Measurements from ENCODE around the gene KLK2. TPM values are rescaled to one million over a fixed set of nuclear protein-coding genes. Genes with fewer than 3 reads are reported as not detected.

KLK2 gene
- polyA plus RNA-seq, 1 donor (not counting 4 experiments of a cell fraction or from before 2014, with no cell fraction given), result 0.07 TPM

DNA sequence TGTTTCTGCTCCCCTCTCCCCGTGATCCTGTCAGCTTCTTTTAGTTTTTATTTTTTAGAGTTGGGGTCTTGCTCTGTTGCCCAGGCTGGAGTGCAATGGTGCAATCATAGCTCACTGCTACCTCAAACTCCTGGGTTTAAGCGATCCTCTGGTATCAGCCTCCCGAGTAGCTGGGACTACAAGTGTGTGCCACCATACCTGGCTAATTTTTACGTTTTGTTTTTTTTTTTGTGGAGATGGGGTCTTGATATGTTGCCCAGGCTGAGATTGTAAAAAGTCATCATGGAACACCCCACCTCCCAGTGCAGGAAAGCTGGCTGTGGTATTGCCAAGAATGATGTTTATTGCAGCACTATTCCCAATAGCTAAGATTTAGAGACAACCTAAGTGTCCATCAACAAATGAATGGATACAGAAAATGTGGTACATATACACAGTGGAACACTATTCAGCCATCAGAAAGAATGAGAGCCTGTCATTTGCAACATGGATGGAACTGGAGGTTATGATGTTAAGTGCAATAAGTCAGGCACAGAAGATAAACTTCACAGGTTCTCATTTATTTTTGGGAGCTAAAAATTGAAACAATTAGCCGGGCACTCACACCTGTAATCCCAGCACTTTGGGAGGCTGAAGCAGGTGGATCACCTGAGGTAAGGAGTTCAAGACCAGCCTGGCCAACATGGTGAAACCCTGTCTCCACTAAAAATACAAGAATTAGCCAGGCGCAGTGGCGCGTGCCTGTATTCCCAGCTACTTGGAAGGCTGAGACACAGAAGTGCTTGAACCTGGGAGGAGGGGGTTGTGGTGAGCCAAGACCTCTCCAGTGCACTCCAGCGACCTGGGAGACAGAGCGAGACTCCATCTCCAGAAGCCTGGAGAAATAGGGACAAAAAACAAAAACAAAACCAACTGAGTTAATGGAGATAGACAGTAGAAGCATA is 33.3 kb upstream of the KLK2 start:
- peaks cover 17% of the 10 kb centered on the region for H3K27me3 ChIP-seq (ENCODE audit: control insufficient read depth, extremely low read depth, insufficient read depth, low read length)
- TF ChIP-seq, protein P1, sequence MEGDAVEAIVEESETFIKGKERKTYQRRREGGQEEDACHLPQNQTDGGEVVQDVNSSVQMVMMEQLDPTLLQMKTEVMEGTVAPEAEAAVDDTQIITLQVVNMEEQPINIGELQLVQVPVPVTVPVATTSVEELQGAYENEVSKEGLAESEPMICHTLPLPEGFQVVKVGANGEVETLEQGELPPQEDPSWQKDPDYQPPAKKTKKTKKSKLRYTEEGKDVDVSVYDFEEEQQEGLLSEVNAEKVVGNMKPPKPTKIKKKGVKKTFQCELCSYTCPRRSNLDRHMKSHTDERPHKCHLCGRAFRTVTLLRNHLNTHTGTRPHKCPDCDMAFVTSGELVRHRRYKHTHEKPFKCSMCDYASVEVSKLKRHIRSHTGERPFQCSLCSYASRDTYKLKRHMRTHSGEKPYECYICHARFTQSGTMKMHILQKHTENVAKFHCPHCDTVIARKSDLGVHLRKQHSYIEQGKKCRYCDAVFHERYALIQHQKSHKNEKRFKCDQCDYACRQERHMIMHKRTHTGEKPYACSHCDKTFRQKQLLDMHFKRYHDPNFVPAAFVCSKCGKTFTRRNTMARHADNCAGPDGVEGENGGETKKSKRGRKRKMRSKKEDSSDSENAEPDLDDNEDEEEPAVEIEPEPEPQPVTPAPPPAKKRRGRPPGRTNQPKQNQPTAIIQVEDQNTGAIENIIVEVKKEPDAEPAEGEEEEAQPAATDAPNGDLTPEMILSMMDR (optimal IDR thresholded peaks at IDR 0.05 in 1 of 3, IDR thresholded peaks at IDR 0.05 in 1 of 3, conservative IDR thresholded peaks at IDR 0.05 in 1 of 3; ENCODE audit: extremely low read depth in 1 of 3, insufficient read depth in 2 of 3, low read length in 3 of 3), result no peak
- no peak for TF ChIP-seq EZH2 (IDR thresholded peaks at IDR 0.05; ENCODE audit: low read length)
- FAIRE-seq, result no peak

DNA sequence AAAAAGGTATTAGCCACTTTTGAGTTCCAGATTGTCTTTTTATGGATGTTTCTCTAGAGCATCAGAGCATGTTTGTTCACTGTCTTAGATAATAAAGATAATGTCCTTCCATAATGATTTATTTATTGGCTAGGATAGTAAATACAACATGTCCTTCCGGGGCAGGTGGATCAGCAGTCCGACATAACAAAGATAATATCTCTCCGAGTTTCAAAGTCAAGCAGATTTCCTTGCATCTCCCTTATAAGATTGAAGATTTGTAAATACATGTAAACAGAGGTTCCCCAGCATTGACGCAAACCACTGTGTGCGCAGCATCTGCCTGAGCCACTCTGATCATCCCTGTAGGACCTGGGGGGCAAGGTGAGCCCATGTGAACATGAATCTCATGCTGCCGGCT is 31.1 kb upstream of the KLK2 start:
- FAIRE-seq, result no peak
- no peaks in the 10 kb centered on the region for H3K36me3 ChIP-seq (ENCODE audit: control insufficient read depth in 2 of 2, extremely low read depth in 1 of 2, insufficient read depth in 2 of 2, low read length in 2 of 2)
- TF ChIP-seq, protein P1 (optimal IDR thresholded peaks at IDR 0.05 in 1 of 3, IDR thresholded peaks at IDR 0.05 in 1 of 3, conservative IDR thresholded peaks at IDR 0.05 in 1 of 3; ENCODE audit: extremely low read depth in 1 of 3, insufficient read depth in 2 of 3, low read length in 3 of 3), result no peak
- DNase-seq (ENCODE audit: low read depth, low spot score), result no peak
- H3K4me1 ChIP-seq (ENCODE audit: control insufficient read depth, extremely low read depth, insufficient read depth, low read length), result peaks cover 2% of the 10 kb centered on the region
- no peak overlapping the region for H3K27ac ChIP-seq (ENCODE audit: control insufficient read depth, insufficient read depth, low read length)
- no peak overlapping the region for H3K4me2 ChIP-seq (ENCODE audit: control insufficient read depth, extremely low read depth, insufficient read depth, low read depth, low read length)
- no peaks in the 10 kb centered on the region for H3K9me1 ChIP-seq (ENCODE audit: control insufficient read depth, extremely low read depth, insufficient read depth, low read length)
- H3K27me3 ChIP-seq (ENCODE audit: control insufficient read depth, extremely low read depth, insufficient read depth, low read length), result peaks cover 9% of the 10 kb centered on the region
- H3K9me3 ChIP-seq (ENCODE audit: control insufficient read depth, low read depth, low read length), result no peaks in the 10 kb centered on the region
- H2AFZ ChIP-seq (ENCODE audit: control insufficient read depth, low read length), result no peak overlapping the region
- H4K20me1 ChIP-seq (ENCODE audit: control insufficient read depth, extremely low read depth, insufficient read depth, low read length), result no peaks in the 10 kb centered on the region
- H3K79me2 ChIP-seq (ENCODE audit: control insufficient read depth, insufficient read depth, low read length), result no peaks in the 10 kb centered on the region
- dilution Hi-C loops (cut with MboI; ENCODE audit: extremely low pct_ligation_motif_present, low sequenced_read_pairs), result no loop called here
- no peak overlapping the region for H3K9ac ChIP-seq (ENCODE audit: control insufficient read depth, extremely low read depth, insufficient read depth, low read length)
- H3K4me3 ChIP-seq (ENCODE audit: control insufficient read depth in 2 of 3, extremely low read depth in 1 of 3, insufficient read depth in 2 of 3, low read depth in 1 of 3, low read length in 3 of 3), result no peak overlapping the region

More for the DNA sequence above, 33.3 kb upstream of the KLK2 start:
- Histone ChIP-seq H3K36me3 (ENCODE audit: control insufficient read depth in 2 of 2, extremely low read depth in 1 of 2, insufficient read depth in 2 of 2, low read length in 2 of 2) (no peaks in the 10 kb centered on the region), H3K79me2 (ENCODE audit: control insufficient read depth, insufficient read depth, low read length) (no peaks in the 10 kb centered on the region), H3K4me1 (ENCODE audit: control insufficient read depth, extremely low read depth, insufficient read depth, low read length) (peaks cover 18% of the 10 kb centered on the region), H4K20me1 (ENCODE audit: control insufficient read depth, extremely low read depth, insufficient read depth, low read length) (no peaks in the 10 kb centered on the region), H3K27ac (ENCODE audit: control insufficient read depth, insufficient read depth, low read length) (no peak overlapping the region), H3K4me3 (ENCODE audit: control insufficient read depth in 2 of 3, extremely low read depth in 1 of 3, insufficient read depth in 2 of 3, low read depth in 1 of 3, low read length in 3 of 3) (no peak overlapping the region), H2AFZ (ENCODE audit: control insufficient read depth, low read length) (no peak overlapping the region), H3K9me3 (ENCODE audit: control insufficient read depth, low read depth, low read length) (no peaks in the 10 kb centered on the region), H3K9me1 (ENCODE audit: control insufficient read depth, extremely low read depth, insufficient read depth, low read length) (no peaks in the 10 kb centered on the region), H3K9ac (ENCODE audit: control insufficient read depth, extremely low read depth, insufficient read depth, low read length) (no peak overlapping the region), H3K4me2 (ENCODE audit: control insufficient read depth, extremely low read depth, insufficient read depth, low read depth, low read length) (no peak overlapping the region)
- DNase-seq (ENCODE audit: low read depth, low spot score), result no peak
- dilution Hi-C loops (cut with MboI; ENCODE audit: extremely low pct_ligation_motif_present, low sequenced_read_pairs), result no loop called here

All from keratinocyte (primary cell).